SK-N-MC (cell line): ENCODE data around the gene FAM210B.

Experiments
- FOXP2 ChIP-seq: optimal IDR thresholded peaks from 2 replicates; pipeline ENCODE3; 2011; ENCODE audit warnings: mild to moderate bottlenecking, moderate library complexity; ENCODE audit not compliant: insufficient read depth; ENCODE audit errors: extremely low read length, control extremely low read depth
- POLR2AphosphoS5 ChIP-seq: IDR thresholded peaks from 2 replicates; pipeline ENCODE4 v1.6.1; 2012; ENCODE audit warnings: mild to moderate bottlenecking, low read depth, low read length, borderline replicate concordance

GRCh38 chr20:56363491-56363890 is 4.7 kb downstream of the FAM210B start:
- TF ChIP-seq POLR2AphosphoS5 (no peak), FOXP2 (no peak)
